Body of pancreas (tissue), 4 donors: ENCODE data around the gene C22orf39. TPM values are rescaled to one million over a fixed set of nuclear protein-coding genes. Genes with fewer than 3 reads are reported as not detected.
A peak's percentile ranks its signal among the peaks of the same experiment; 100 is the strongest.

Source experiments
- ATAC-seq: fragments of 150-250 bp; one replicate; pipeline ENCODE4 v1.9.1; 2016
- DNase-seq, 4 donors: peaks; one replicate each; pipeline ENCODE4 v3.0.0-alpha.2; 2019
- H3K27ac ChIP-seq, 4 donors: fragments of 200-600 bp; sonication (generic); 1 replicate in 3 of 4; 2 replicates in 1 of 4; pipeline versions ENCODE4 v1.5.1 to v1.6.1; 2016 to 2019; ENCODE audit warnings: mild to moderate bottlenecking in 1 of 4, mixed read lengths in 1 of 4, moderate library complexity in 1 of 4
- H3K27me3 ChIP-seq, 2 donors: fragments of 200-600 bp; sonication (generic); one replicate each; pipeline ENCODE4 v1.6.0; 2016; ENCODE audit warnings: mild to moderate bottlenecking in 1 of 2
- H3K36me3 ChIP-seq, 2 donors: fragments of 200-600 bp; sonication (generic); replicated peaks in 1 of 2; 2 replicates each; pipeline ENCODE4 v1.5.1; 2016; ENCODE audit warnings: low read depth in 2 of 2; ENCODE audit not compliant: insufficient read depth in 1 of 2
- H3K4me1 ChIP-seq: fragments of 200-600 bp; sonication (generic); one replicate; pipeline ENCODE4 v1.6.0; 2016
- H3K4me3 ChIP-seq, 2 donors: fragments of 200-600 bp; sonication (generic); 1 replicate in 1 of 2; 2 replicates in 1 of 2; pipeline ENCODE4 v1.5.1; 2016 to 2019
- H3K9me3 ChIP-seq, 3 donors: fragments of 200-600 bp; sonication (generic); 1 replicate in 2 of 3; 2 replicates in 1 of 3; pipeline ENCODE4 v1.5.1; 2016
- POLR2A ChIP-seq, 3 donors: fragments of 450-650 bp; IDR thresholded peaks; one replicate each; pipeline ENCODE4 v1.6.1; 2016; ENCODE audit warnings: antibody characterized with exemption in 3 of 3, mild to moderate bottlenecking in 2 of 3
- WGBS, 2 donors: methylation state at CpG; one replicate each; pipeline ENCODE4 v1.1.5; 2017; 5-methylcytosine and 5-hydroxymethylcytosine counted together
- intact Hi-C: fragments of 100-400 bp; cut with DNase I; formaldehyde crosslinking; loops from one replicate; pipeline ENCODE4 v1.15.1; 2023
- total RNA-seq, 2 donors: library from RNA; depleted of rRNA; stranded (reverse); fragments of >200 nt; gene quantifications; one replicate each; pipeline ENCODE4 v1.1.0, GENCODE V29; 2016
- TF ChIP-seq, protein P1 (sequence below), 7 experiments: fragments of 450-650 bp in 4 of 7; fragments of 200-600 bp in 3 of 7; sonication (generic) in 3 of 7; IDR thresholded peaks; one replicate each; pipeline ENCODE4 v1.5.1; 2016 to 2019; ENCODE audit warnings: antibody characterized with exemption in 7 of 7

C22orf39 gene
- total RNA-seq, 2 donors from 2014 or later, result 36.1 to 49.8 TPM

DNA sequence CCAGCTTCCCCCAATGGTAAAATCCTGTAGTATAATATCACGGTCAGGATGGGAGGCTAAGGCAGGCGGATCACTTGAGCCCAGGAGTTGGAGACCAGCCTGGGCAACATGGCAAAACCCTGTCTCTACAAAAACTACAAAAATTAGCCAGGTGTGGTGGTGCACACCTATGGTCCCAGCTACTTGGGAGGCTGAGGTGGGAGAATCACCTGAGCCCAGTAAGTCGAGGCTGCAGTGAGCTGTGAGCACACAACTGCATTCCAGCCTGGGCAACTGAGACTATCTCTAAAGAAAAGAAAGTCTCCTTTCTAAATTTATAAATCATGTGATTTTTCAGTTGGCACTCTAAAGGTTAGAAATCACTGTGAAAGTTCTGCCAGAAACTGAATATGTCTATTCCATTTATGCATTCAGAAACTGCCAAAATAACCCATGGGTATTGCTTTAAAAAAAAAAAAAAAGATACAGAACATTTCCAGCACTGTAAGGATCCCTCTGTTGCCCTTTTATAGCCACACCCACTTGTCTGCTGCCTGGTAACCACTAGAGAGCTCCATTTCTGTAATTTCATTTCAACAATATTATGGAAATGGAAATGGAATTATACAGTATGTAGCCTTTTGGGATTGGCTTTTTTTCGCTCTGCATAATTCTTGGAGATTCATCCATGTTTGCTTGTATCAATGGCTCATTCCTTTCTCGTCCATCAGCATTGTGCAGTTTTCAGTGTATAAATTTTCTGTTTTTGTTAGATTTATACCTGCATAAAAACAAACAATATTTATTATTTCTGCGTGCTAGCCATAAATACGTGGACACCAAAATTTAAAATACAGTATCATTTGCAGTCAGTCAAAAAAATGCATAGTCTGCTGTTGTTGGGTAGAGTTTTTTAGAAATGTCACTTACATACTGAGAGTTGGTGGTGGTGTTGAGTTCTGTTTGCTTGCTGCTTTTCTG lies 41.7 kb upstream of the C22orf39 start:
- intact Hi-C loops, result no loop called here
- DNase-seq (peak in 2 of 4 donors; percentile 30 to 41), ATAC-seq (no peak)
- Histone ChIP-seq H3K36me3 (no peaks in the 10 kb centered on the region), H3K27ac (no peak overlapping the region), H3K9me3 (no peaks in the 10 kb centered on the region), H3K4me3 (no peak overlapping the region), H3K4me1 (no peaks in the 10 kb centered on the region), H3K27me3 (no peaks in the 10 kb centered on the region)
- TF ChIP-seq POLR2A (IDR thresholded peaks at IDR 0.05), result no peak
- TF ChIP-seq, protein P1, sequence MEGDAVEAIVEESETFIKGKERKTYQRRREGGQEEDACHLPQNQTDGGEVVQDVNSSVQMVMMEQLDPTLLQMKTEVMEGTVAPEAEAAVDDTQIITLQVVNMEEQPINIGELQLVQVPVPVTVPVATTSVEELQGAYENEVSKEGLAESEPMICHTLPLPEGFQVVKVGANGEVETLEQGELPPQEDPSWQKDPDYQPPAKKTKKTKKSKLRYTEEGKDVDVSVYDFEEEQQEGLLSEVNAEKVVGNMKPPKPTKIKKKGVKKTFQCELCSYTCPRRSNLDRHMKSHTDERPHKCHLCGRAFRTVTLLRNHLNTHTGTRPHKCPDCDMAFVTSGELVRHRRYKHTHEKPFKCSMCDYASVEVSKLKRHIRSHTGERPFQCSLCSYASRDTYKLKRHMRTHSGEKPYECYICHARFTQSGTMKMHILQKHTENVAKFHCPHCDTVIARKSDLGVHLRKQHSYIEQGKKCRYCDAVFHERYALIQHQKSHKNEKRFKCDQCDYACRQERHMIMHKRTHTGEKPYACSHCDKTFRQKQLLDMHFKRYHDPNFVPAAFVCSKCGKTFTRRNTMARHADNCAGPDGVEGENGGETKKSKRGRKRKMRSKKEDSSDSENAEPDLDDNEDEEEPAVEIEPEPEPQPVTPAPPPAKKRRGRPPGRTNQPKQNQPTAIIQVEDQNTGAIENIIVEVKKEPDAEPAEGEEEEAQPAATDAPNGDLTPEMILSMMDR (IDR thresholded peaks at IDR 0.05), result no peak
- WGBS, 2 donors, result 84 to 89% methylated on average over 7 of the region's 7 CpGs

DNA sequence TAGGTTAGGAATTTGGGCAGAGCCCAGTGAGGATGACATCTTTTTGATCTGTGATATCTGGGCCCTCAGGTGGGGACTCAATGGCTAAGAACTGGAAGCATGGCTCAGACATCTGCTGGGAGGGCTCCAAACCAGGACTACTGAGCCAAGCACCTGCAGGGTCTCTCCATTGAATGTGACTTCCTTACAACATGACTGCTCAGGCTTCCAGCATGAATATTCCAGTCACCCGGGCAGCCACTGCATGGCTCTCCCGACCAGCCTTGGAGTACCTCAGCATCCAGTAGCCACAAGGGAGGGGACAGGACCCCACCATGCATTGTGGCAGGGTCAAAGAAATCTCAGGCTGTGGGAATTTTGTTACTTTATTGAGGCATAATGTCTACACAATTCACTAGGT lies 40.8 kb upstream of the C22orf39 start:
- Histone ChIP-seq H3K4me1 (no peaks in the 10 kb centered on the region), H3K27me3 (no peaks in the 10 kb centered on the region), H3K27ac (no peak overlapping the region), H3K36me3 (no peaks in the 10 kb centered on the region), H3K9me3 (no peaks in the 10 kb centered on the region), H3K4me3 (no peak overlapping the region)
- 94 to 95% methylated on average over 2 of the region's 2 CpGs for WGBS, 2 donors
- intact Hi-C loops, result no loop called here
- DNase-seq (no peak), ATAC-seq (no peak)
- no peak for TF ChIP-seq POLR2A (IDR thresholded peaks at IDR 0.05)
- TF ChIP-seq, protein P1 (IDR thresholded peaks at IDR 0.05), result no peak

DNA sequence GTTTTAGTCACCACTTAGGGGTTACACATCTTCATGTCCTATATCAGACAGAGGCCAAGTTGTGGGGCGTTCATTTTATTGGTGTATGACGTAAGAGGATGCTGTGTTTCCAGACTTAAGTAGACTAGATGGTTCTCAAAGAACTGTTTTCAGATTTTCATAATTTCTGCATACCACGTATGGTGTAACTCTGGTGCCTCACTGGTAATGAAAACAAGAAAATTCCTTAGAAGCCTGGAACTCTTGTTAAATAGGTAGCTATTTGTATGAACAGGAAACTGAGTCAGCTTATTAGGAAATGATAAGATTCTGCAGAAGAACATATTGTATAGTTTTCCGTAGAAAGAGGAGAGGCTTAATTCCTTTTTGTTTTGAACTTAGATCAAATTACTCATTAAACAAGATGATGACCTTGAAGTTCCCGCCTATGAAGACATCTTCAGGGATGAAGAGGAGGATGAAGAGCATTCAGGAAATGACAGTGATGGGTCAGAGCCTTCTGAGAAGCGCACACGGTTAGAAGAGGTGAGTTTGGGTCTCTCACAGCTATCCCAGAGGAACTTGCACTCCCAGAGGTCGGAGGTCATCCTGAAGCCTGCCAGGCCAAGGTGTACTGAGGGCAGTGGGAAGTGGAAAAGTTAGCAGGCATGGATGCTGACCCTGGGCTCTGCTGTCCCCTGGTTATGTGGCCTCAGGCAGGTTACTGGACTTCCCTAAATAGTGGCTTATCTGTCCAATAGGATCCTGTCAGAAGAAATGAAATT lies 36.2 kb upstream of the C22orf39 start:
- TF ChIP-seq POLR2A (IDR thresholded peaks at IDR 0.05), result no peak
- TF ChIP-seq, protein P1 (IDR thresholded peaks at IDR 0.05), result no peak

DNA sequence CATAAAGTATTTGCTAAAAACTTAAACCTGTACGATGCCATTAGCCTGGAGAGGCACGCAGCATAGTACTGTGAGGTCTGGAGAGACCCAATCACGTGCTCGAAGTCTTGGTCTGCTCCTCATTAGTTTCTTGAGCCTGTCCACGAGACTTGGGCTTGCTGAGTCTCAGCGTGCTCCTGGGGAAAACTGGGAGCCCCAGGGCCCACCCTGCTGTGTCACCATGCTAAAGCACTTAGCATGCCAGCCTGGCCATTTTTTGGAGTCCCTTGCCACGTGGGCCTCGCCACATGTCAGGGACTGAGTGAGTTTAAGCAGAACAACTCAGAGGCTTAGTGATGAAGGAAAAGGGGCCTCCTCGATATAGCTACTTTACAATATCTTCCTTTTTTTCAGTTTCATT lies 34.8 kb upstream of the C22orf39 start:
- TF ChIP-seq POLR2A (IDR thresholded peaks at IDR 0.05), result no peak
- TF ChIP-seq, protein P1 (IDR thresholded peaks at IDR 0.05), result no peak

More for the DNA sequence above, 36.2 kb upstream of the C22orf39 start:
- H3K36me3 ChIP-seq, result no peaks in the 10 kb centered on the region
- intact Hi-C loops, result no loop called here
- WGBS, 2 donors, result 72 to 77% methylated on average over 8 of the region's 8 CpGs
- DNase-seq (no peak), ATAC-seq (no peak)
- H3K9me3 ChIP-seq, result no peaks in the 10 kb centered on the region
- no peaks in the 10 kb centered on the region for H3K27me3 ChIP-seq
- H3K4me1 ChIP-seq, result peaks cover 5% of the 10 kb centered on the region
- H3K27ac ChIP-seq, result no peak overlapping the region
- H3K4me3 ChIP-seq, result no peak overlapping the region

More for the DNA sequence above, 34.8 kb upstream of the C22orf39 start:
- Histone ChIP-seq H3K4me3 (no peak overlapping the region), H3K27me3 (no peaks in the 10 kb centered on the region), H3K9me3 (no peaks in the 10 kb centered on the region), H3K4me1 (peaks cover 15% of the 10 kb centered on the region), H3K27ac (no peak overlapping the region), H3K36me3 (no peaks in the 10 kb centered on the region)
- WGBS, 2 donors, result 82 to 88% methylated on average over 9 of the region's 9 CpGs
- ATAC-seq, result no peak
- no peak for DNase-seq
- intact Hi-C loops, result no loop called here
